ENCODE measurements around the gene NANOS3.

DNA sequence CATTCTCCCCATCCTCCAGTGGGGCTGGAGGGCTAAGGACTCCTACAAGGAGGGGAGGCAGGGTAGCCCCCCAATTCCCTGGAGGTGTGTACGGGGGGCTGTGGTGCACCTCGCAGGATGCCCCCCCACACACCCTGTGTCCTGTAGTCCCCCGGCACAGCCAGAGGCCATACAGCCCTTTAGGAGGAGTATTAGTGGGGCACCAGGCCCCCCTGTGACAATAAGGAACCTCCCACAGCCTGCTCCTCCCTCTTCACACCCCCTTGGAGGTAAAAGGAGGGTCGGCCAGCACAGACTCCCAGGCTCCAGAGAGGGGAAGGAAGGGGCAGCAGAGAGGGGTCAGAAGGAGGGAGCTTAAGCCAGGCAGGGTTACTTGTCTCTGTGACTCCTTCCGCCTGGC lies at the start of gene NANOS3:
- TF ChIP-seq, protein P1, sequence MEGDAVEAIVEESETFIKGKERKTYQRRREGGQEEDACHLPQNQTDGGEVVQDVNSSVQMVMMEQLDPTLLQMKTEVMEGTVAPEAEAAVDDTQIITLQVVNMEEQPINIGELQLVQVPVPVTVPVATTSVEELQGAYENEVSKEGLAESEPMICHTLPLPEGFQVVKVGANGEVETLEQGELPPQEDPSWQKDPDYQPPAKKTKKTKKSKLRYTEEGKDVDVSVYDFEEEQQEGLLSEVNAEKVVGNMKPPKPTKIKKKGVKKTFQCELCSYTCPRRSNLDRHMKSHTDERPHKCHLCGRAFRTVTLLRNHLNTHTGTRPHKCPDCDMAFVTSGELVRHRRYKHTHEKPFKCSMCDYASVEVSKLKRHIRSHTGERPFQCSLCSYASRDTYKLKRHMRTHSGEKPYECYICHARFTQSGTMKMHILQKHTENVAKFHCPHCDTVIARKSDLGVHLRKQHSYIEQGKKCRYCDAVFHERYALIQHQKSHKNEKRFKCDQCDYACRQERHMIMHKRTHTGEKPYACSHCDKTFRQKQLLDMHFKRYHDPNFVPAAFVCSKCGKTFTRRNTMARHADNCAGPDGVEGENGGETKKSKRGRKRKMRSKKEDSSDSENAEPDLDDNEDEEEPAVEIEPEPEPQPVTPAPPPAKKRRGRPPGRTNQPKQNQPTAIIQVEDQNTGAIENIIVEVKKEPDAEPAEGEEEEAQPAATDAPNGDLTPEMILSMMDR (IDR thresholded peaks at IDR 0.05 in 2 of 3, conservative IDR thresholded peaks at IDR 0.05 in 1 of 3; ENCODE audit: insufficient read depth in 2 of 3, low read depth in 1 of 3, low read length in 3 of 3) = no peak
- TF ChIP-seq, protein P2, sequence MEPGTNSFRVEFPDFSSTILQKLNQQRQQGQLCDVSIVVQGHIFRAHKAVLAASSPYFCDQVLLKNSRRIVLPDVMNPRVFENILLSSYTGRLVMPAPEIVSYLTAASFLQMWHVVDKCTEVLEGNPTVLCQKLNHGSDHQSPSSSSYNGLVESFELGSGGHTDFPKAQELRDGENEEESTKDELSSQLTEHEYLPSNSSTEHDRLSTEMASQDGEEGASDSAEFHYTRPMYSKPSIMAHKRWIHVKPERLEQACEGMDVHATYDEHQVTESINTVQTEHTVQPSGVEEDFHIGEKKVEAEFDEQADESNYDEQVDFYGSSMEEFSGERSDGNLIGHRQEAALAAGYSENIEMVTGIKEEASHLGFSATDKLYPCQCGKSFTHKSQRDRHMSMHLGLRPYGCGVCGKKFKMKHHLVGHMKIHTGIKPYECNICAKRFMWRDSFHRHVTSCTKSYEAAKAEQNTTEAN (CRISPR knock-in tag; IDR thresholded peaks at IDR 0.05) = no peak
- TF ChIP-seq RNF2 (IDR thresholded peaks at IDR 0.05) (no peak), EZH2 (IDR thresholded peaks at IDR 0.05; ENCODE audit: borderline replicate concordance, low read depth, low read length) (no peak), RCOR1 (IDR thresholded peaks at IDR 0.05; ENCODE audit: borderline replicate concordance in 1 of 2, low read depth in 2 of 2, low read length in 2 of 2) (no peak), SP1 (CRISPR knock-in tag; IDR thresholded peaks at IDR 0.05) (no peak), SMARCA5 (IDR thresholded peaks at IDR 0.05) (no peak)
